HL-60 (cell line): ENCODE measurements around the gene ESRRB.

Experiments used
- DNase-seq, 2 experiments: peaks; one replicate each; pipeline ENCODE4 v3.0.0-alpha.2; 2010 to 2020; ENCODE audit warnings: low read depth in 1 of 2, low spot score in 1 of 2
- H3K27ac ChIP-seq: fragments of 250-450 bp; sonication (Bioruptor Pico); replicated peaks from 2 replicates; pipeline ENCODE4 v1.5.1; 2020; ENCODE audit warnings: mild to moderate bottlenecking, moderate library complexity
- H3K27me3 ChIP-seq: fragments of 250-450 bp; sonication (Bioruptor Pico); 2 replicates; pipeline ENCODE4 v1.5.1; 2021; ENCODE audit warnings: mild to moderate bottlenecking, moderate library complexity; ENCODE audit not compliant: insufficient read depth, poor library complexity, severe bottlenecking
- H3K4me3 ChIP-seq: replicated peaks from 2 replicates; pipeline ENCODE4 v1.5.1; 2011; ENCODE audit warnings: mild to moderate bottlenecking, control low read depth, low read length; ENCODE audit not compliant: insufficient read depth
- CTCF ChIP-seq: IDR thresholded peaks from one replicate; pipeline ENCODE4 v1.5.1; 2011; ENCODE audit warnings: low read length, control low read depth, inconsistent platforms; ENCODE audit not compliant: insufficient read depth
- GABPA ChIP-seq: IDR thresholded peaks from 2 replicates; pipeline ENCODE4 v1.6.1; 2012; ENCODE audit warnings: low read depth
- POLR2AphosphoS5 ChIP-seq: IDR thresholded peaks from 2 replicates; pipeline ENCODE4 v1.6.1; 2012; ENCODE audit warnings: low read depth
- REST ChIP-seq: IDR thresholded peaks from 2 replicates; pipeline ENCODE4 v1.6.1; 2012; ENCODE audit warnings: low read depth; ENCODE audit not compliant: insufficient replicate concordance
- SPI1 ChIP-seq: IDR thresholded peaks from 2 replicates; pipeline ENCODE4 v1.6.1; 2012; ENCODE audit warnings: low read depth, mild to moderate bottlenecking, borderline replicate concordance

ESRRB gene

DNA sequence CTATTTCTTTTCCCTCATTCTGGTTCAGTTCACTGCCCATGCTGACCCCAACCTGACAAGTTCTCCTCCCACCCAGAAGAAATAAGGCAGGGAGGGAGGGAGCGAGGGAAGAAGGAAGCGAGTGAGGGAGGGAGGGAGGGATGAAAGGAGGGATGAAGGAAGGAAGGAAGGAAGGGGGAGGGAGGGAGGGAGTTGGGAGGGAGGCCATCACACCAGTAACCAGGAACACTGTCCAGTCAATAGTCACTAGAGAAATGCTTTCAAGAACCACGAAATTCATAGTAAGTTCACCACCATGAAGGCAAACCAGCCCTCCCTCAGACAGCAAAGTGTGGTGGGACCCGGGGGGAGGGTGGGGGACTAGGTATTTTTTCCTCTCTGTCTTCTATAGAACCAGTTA lies 142.4 kb downstream of the ESRRB start:
- Histone ChIP-seq H3K27ac (no peak overlapping the region), H3K27me3 (no peaks in the 10 kb centered on the region), H3K4me3 (no peak overlapping the region)
- TF ChIP-seq POLR2AphosphoS5 (no peak), GABPA (no peak), CTCF (no peak), REST (no peak), SPI1 (no peak)
- no peak for DNase-seq

- H3K4me3 ChIP-seq, result no peak overlapping the region
- H3K27ac ChIP-seq, result no peak overlapping the region
- no peak for TF ChIP-seq CTCF
- no peak for TF ChIP-seq POLR2AphosphoS5
- no peak for TF ChIP-seq REST
- TF ChIP-seq GABPA, result no peak
- TF ChIP-seq SPI1, result no peak
- no peaks in the 10 kb centered on the region for H3K27me3 ChIP-seq
- no peak for DNase-seq
Measured at GRCh38 chr14:76525106-76525821, 149.3 kb downstream of the ESRRB start.

GRCh38 chr14:76531085-76531484 lies 155.1 kb downstream of the ESRRB start:
- Histone ChIP-seq H3K27me3 (no peaks in the 10 kb centered on the region), H3K27ac (no peak overlapping the region), H3K4me3 (no peak overlapping the region)
- DNase-seq, result no peak
- TF ChIP-seq CTCF, result no peak
- no peak for TF ChIP-seq GABPA
- TF ChIP-seq SPI1, result no peak
- TF ChIP-seq POLR2AphosphoS5, result no peak
- TF ChIP-seq REST, result no peak
